ENCODE measurements around the gene DNASE1L3.

DNA sequence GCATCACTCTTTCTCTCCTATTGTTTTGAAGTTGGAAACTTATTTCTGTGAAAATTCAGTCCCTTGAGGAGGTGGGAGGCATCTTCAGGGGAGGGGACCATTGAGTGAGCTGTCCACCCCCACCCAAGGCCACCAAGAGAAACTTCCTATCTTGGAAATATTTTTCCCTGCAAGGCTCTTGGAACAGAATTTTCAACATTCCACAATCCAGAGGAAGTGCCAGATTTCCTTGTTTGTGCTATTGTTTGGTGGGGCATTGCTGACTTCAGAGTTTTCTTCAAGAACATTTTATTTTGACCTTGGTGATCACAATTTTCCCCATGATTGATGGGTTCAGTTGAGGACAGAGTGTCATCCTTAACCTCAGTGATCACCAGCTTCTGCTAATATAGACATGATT lies 12.0 kb downstream of the DNASE1L3 start:
- TF ChIP-seq, protein P1, sequence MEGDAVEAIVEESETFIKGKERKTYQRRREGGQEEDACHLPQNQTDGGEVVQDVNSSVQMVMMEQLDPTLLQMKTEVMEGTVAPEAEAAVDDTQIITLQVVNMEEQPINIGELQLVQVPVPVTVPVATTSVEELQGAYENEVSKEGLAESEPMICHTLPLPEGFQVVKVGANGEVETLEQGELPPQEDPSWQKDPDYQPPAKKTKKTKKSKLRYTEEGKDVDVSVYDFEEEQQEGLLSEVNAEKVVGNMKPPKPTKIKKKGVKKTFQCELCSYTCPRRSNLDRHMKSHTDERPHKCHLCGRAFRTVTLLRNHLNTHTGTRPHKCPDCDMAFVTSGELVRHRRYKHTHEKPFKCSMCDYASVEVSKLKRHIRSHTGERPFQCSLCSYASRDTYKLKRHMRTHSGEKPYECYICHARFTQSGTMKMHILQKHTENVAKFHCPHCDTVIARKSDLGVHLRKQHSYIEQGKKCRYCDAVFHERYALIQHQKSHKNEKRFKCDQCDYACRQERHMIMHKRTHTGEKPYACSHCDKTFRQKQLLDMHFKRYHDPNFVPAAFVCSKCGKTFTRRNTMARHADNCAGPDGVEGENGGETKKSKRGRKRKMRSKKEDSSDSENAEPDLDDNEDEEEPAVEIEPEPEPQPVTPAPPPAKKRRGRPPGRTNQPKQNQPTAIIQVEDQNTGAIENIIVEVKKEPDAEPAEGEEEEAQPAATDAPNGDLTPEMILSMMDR (IDR thresholded peaks at IDR 0.05; ENCODE audit: extremely low read depth in 1 of 2, insufficient read depth in 1 of 2, low read depth in 1 of 2, low read length in 2 of 2): no peak
- TF ChIP-seq EZH2 (IDR thresholded peaks at IDR 0.05; ENCODE audit: borderline replicate concordance, low read depth, low read length, severe bottlenecking) (no peak), MYC (IDR thresholded peaks at IDR 0.05; ENCODE audit: low read depth, low read length) (no peak)

Measured in endothelial cell of umbilical vein (primary cell).